Mesodermal cell (in vitro differentiated cells): ENCODE data around the gene UNC119B.

Experiments used
- H3K27ac ChIP-seq: 2 replicates; pipeline ENCODE4 v1.7.0; 2013; ENCODE audit warnings: mild to moderate bottlenecking, low read depth, low read length, moderate library complexity; ENCODE audit not compliant: severe bottlenecking
- H3K36me3 ChIP-seq: 2 replicates; pipeline ENCODE4 v1.7.1; 2013; ENCODE audit warnings: mild to moderate bottlenecking, low read length, moderate library complexity; ENCODE audit not compliant: control insufficient read depth, insufficient read depth
- H3K4me1 ChIP-seq: one replicate; pipeline ENCODE4 v1.7.1; 2013; ENCODE audit warnings: mild to moderate bottlenecking, low read length; ENCODE audit not compliant: insufficient read depth, control insufficient read depth, poor library complexity, severe bottlenecking
- H3K4me3 ChIP-seq: 2 replicates; pipeline ENCODE4 v1.7.0; 2013; ENCODE audit warnings: low read length, control low read depth, mild to moderate bottlenecking; ENCODE audit not compliant: insufficient read depth, poor library complexity, severe bottlenecking; ENCODE audit errors: extremely low read depth
- H3K9me3 ChIP-seq: 2 replicates; pipeline ENCODE4 v1.7.1; 2013; ENCODE audit warnings: mild to moderate bottlenecking, low read length, moderate library complexity; ENCODE audit not compliant: control insufficient read depth
- WGBS, 2 experiments: methylation state at CpG; one replicate each; pipeline ENCODE4 v1.1.5; 2013; ENCODE audit warnings: missing lambda C conversion rate in 2 of 2; ENCODE audit not compliant: insufficient coverage in 2 of 2; 5-methylcytosine and 5-hydroxymethylcytosine counted together

UNC119B gene

DNA sequence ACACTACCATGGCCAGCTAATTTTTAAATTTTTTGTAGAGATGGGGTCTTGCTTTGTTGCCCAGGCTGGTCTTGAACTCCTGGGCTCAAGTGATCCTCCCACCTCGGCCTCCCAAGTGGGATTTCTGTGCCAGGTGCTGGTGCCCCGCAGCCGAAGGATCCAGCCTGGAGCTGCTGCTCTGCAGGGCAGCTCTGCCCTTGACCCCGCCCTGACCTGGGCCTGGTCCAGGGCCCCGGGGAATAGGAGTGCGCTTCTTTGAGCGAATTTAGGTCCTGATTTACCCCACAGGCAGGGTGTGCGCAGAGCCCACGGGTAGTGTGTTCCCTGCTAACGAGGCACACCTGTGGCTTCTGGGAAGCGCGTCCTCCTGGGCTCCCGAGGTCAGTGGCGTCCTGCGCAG lies 30.6 kb downstream of the UNC119B start:
- WGBS, 2 experiments, result 94 to 95% methylated on average over 15 of the region's 15 CpGs
- H3K27ac ChIP-seq, result no peak overlapping the region
- no peaks in the 10 kb centered on the region for H3K36me3 ChIP-seq
- no peaks in the 10 kb centered on the region for H3K4me1 ChIP-seq
- no peaks in the 10 kb centered on the region for H3K9me3 ChIP-seq
- no peak overlapping the region for H3K4me3 ChIP-seq

GRCh38 chr12:120741476-120742421 lies 31.5 kb downstream of the UNC119B start:
- H3K4me1 ChIP-seq, result no peaks in the 10 kb centered on the region
- H3K36me3 ChIP-seq, result no peaks in the 10 kb centered on the region
- H3K4me3 ChIP-seq, result no peak overlapping the region
- 90 to 91% methylated on average over 25 to 29 of the region's 33 CpGs for WGBS, 2 experiments
- H3K27ac ChIP-seq, result no peak overlapping the region
- H3K9me3 ChIP-seq, result no peaks in the 10 kb centered on the region

DNA sequence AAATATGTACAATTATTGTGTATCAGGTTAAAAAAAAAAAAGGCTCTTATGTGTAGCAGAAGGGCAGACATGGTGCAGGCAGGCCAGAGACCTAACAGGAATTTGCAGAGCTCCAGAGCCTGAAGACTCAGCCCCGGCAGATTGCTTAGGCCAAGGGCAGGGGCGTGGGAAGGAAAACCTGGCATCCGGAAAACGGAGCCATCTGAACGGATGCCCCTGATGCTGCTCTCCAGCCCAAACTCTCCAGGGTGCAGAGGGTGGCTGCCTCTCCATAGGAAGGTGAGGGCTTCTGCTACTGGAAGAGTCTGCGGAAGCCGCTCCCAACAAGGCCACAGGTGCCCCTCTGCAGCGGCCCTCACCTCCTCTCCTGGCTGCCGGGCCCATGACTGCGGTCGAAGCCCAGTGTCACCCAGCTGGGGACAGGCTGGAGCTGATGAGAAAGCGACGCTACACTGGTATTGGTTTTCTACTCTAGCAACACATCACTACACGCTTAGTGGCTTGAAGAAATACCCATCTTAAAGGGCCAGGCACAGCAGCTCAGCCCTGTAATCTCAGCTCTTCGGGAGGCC lies 34.8 kb downstream of the UNC119B start:
- 86 to 93% methylated on average over 13 to 15 of the region's 15 CpGs for WGBS, 2 experiments
- no peak overlapping the region for H3K4me3 ChIP-seq
- H3K9me3 ChIP-seq, result no peaks in the 10 kb centered on the region
- no peak overlapping the region for H3K27ac ChIP-seq
- H3K4me1 ChIP-seq, result no peaks in the 10 kb centered on the region
- H3K36me3 ChIP-seq, result no peaks in the 10 kb centered on the region

GRCh38 chr12:120748242-120748641 lies 38.0 kb downstream of the UNC119B start:
- H3K9me3 ChIP-seq, result no peaks in the 10 kb centered on the region
- 90 to 98% methylated on average over 5 of the region's 7 CpGs for WGBS, 2 experiments
- no peak overlapping the region for H3K4me3 ChIP-seq

GRCh38 chr12:120749256-120749655 lies 39.0 kb downstream of the UNC119B start:
- Histone ChIP-seq H3K27ac (no peak overlapping the region), H3K4me1 (no peaks in the 10 kb centered on the region), H3K36me3 (no peaks in the 10 kb centered on the region), H3K9me3 (no peaks in the 10 kb centered on the region), H3K4me3 (no peak overlapping the region)
- WGBS, 2 experiments, result 85 to 89% methylated on average over 4 to 5 of the region's 5 CpGs

More at GRCh38 chr12:120748242-120748641, 38.0 kb downstream of the UNC119B start:
- H3K4me1 ChIP-seq, result no peaks in the 10 kb centered on the region
- no peak overlapping the region for H3K27ac ChIP-seq
- H3K36me3 ChIP-seq, result no peaks in the 10 kb centered on the region

- no peak overlapping the region for H3K4me3 ChIP-seq
- no peaks in the 10 kb centered on the region for H3K36me3 ChIP-seq
- H3K9me3 ChIP-seq, result no peaks in the 10 kb centered on the region
- 83 to 100% methylated on average over 1 to 2 of the region's 5 CpGs for WGBS, 2 experiments
- no peaks in the 10 kb centered on the region for H3K4me1 ChIP-seq
- H3K27ac ChIP-seq, result no peak overlapping the region
Measured at GRCh38 chr12:120750806-120751205, 40.5 kb downstream of the UNC119B start.

GRCh38 chr12:120751389-120751788 lies 41.1 kb downstream of the UNC119B start:
- H3K27ac ChIP-seq, result no peak overlapping the region

GRCh38 chr12:120754792-120755191 lies 44.5 kb downstream of the UNC119B start:
- H3K36me3 ChIP-seq, result peaks cover 6% of the 10 kb centered on the region
- H3K4me1 ChIP-seq, result no peaks in the 10 kb centered on the region
- H3K9me3 ChIP-seq, result no peaks in the 10 kb centered on the region
- no peak overlapping the region for H3K4me3 ChIP-seq
- no peak overlapping the region for H3K27ac ChIP-seq

More at GRCh38 chr12:120751389-120751788, 41.1 kb downstream of the UNC119B start:
- Histone ChIP-seq H3K36me3 (no peaks in the 10 kb centered on the region), H3K9me3 (no peaks in the 10 kb centered on the region), H3K4me3 (no peak overlapping the region), H3K4me1 (no peaks in the 10 kb centered on the region)
- 86 to 96% methylated on average over 9 of the region's 9 CpGs for WGBS, 2 experiments

GRCh38 chr12:120755269-120755668 lies 45.0 kb downstream of the UNC119B start:
- H3K36me3 ChIP-seq, result peaks cover 11% of the 10 kb centered on the region
- H3K27ac ChIP-seq, result no peak overlapping the region
- peaks cover 2% of the 10 kb centered on the region for H3K4me1 ChIP-seq
- no peak overlapping the region for H3K4me3 ChIP-seq
- no peaks in the 10 kb centered on the region for H3K9me3 ChIP-seq

DNA sequence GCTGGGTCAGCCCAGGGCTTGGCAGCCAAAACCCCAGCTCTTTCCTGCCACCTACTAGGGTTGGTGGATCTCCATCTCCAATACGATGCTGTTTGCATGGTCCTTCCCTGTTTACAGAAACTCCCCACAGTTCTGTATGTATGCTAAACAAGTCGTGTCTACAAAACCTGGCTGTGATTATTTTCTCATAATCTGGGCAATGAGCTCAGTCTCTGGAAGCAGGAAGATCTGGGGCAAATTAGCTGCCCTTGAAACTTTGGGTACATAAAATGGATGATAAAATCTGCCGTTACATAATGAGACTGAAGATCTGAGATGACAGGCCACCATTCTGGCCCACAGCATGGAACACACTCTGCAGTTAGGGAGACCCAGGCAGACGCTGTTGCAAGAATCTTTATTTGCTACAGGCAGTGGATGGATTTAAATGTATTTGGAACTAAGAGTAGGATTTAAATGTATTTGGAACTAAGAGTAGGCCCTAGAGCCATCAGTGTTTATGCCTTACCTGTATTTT lies 47.0 kb downstream of the UNC119B start:
- Histone ChIP-seq H3K36me3 (peaks cover 16% of the 10 kb centered on the region), H3K4me1 (peaks cover 19% of the 10 kb centered on the region), H3K27ac (no peak overlapping the region), H3K9me3 (no peaks in the 10 kb centered on the region), H3K4me3 (no peak overlapping the region)
- 88 to 89% methylated on average over 4 of the region's 4 CpGs for WGBS, 2 experiments

GRCh38 chr12:120757949-120758348 lies 47.7 kb downstream of the UNC119B start:
- 93 to 94% methylated on average over 4 to 5 of the region's 6 CpGs for WGBS, 2 experiments
- Histone ChIP-seq H3K9me3 (no peaks in the 10 kb centered on the region), H3K4me1 (peaks cover 19% of the 10 kb centered on the region), H3K36me3 (peaks cover 17% of the 10 kb centered on the region), H3K4me3 (no peak overlapping the region), H3K27ac (no peak overlapping the region)
